GM23338 (cell line): ENCODE results near the gene CDH15. TPM values are rescaled to one million over a fixed set of nuclear protein-coding genes. Genes with fewer than 3 reads are reported as not detected.

Experiments
- ATAC-seq: fragments of 200-7000 bp; cut with Tn5 transposase; 3 replicates; pipeline ENCODE4 v1.9.1; 2020
- DNase-seq: peaks from one replicate; pipeline ENCODE4 v3.0.0-alpha.2; 2015; ENCODE audit warnings: low spot score
- H2AFZ ChIP-seq: fragments of 200-600 bp; sonication (generic); 2 replicates; pipeline ENCODE4 v1.8.0; 2016; ENCODE audit warnings: antibody characterized with exemption, mild to moderate bottlenecking, moderate library complexity
- H3F3A ChIP-seq: fragments of 200-600 bp; sonication (generic); replicated peaks from 2 replicates; pipeline ENCODE4 v1.8.0; 2017; ENCODE audit warnings: antibody characterized with exemption, mixed run types, low read depth
- H3K27ac ChIP-seq: fragments of 200-600 bp; sonication (generic); 2 replicates; pipeline ENCODE4 v1.6.1; 2016; ENCODE audit warnings: low read depth
- H3K27me3 ChIP-seq: fragments of 200-600 bp; sonication (generic); 2 replicates; pipeline ENCODE4 v1.8.0; 2016; ENCODE audit warnings: mild to moderate bottlenecking, mixed run types, moderate library complexity; ENCODE audit not compliant: insufficient read depth
- H3K36me3 ChIP-seq: fragments of 200-600 bp; sonication (generic); 2 replicates; pipeline ENCODE4 v1.8.0; 2016; ENCODE audit warnings: mild to moderate bottlenecking; ENCODE audit not compliant: insufficient read depth
- H3K4me1 ChIP-seq: fragments of 200-600 bp; sonication (generic); 2 replicates; pipeline ENCODE4 v1.8.0; 2016; ENCODE audit warnings: mild to moderate bottlenecking, moderate library complexity; ENCODE audit not compliant: insufficient read depth
- H3K4me2 ChIP-seq: fragments of 200-600 bp; sonication (generic); 2 replicates; pipeline ENCODE4 v1.7.1; 2017; ENCODE audit warnings: mixed run types
- H3K4me3 ChIP-seq: fragments of 200-600 bp; sonication (generic); 2 replicates; pipeline ENCODE4 v1.6.1; 2016; ENCODE audit warnings: mixed run types
- H3K79me2 ChIP-seq: fragments of 200-600 bp; sonication (generic); replicated peaks from 2 replicates; pipeline ENCODE4 v1.8.0; 2017; ENCODE audit warnings: mild to moderate bottlenecking; ENCODE audit not compliant: insufficient read depth
- H3K9me2 ChIP-seq: fragments of 200-600 bp; sonication (generic); 2 replicates; pipeline ENCODE4 v1.8.0; 2017; ENCODE audit not compliant: insufficient read depth
- H4K20me1 ChIP-seq: fragments of 200-600 bp; sonication (generic); replicated peaks from 2 replicates; pipeline ENCODE4 v1.8.0; 2017; ENCODE audit warnings: mild to moderate bottlenecking; ENCODE audit not compliant: insufficient read depth
- H3K27ac Mint-ChIP-seq: 2 replicates; pipeline ENCODE4 v1.8.0; 2020; ENCODE audit warnings: inconsistent platforms, mild to moderate bottlenecking, moderate library complexity, mixed read lengths
- H3K27me3 Mint-ChIP-seq: 3 replicates; pipeline ENCODE4 v1.8.0; 2022; ENCODE audit warnings: low read depth, mild to moderate bottlenecking, moderate library complexity, mixed read lengths, inconsistent platforms; ENCODE audit not compliant: insufficient read depth, poor library complexity
- H3K36me3 Mint-ChIP-seq: 3 replicates; pipeline ENCODE4 v1.8.0; 2021; ENCODE audit warnings: low read depth, mild to moderate bottlenecking, inconsistent platforms, moderate library complexity, mixed read lengths
- H3K4me1 Mint-ChIP-seq: 3 replicates; pipeline ENCODE4 v1.8.0; 2020; ENCODE audit warnings: mild to moderate bottlenecking, inconsistent platforms, mixed read lengths
- H3K4me3 Mint-ChIP-seq: 3 replicates; pipeline ENCODE4 v1.8.0; 2021; ENCODE audit warnings: moderate library complexity, mild to moderate bottlenecking, inconsistent platforms, mixed read lengths
- H3K9me3 Mint-ChIP-seq: 3 replicates; pipeline ENCODE4 v1.8.0; 2020; ENCODE audit warnings: moderate library complexity, mild to moderate bottlenecking, inconsistent platforms, mixed read lengths
- CREB1 ChIP-seq: fragments of 250-450 bp; sonication (Bioruptor Pico); IDR thresholded peaks from 2 replicates; pipeline ENCODE4 v1.5.0; 2020; ENCODE audit warnings: low read depth, mild to moderate bottlenecking, moderate library complexity
- CTCF ChIP-seq, 2 experiments: fragments of 200-600 bp in 1 of 2; sonication (generic) in 1 of 2; conservative IDR thresholded peaks; 2 replicates each; pipeline versions ENCODE4 v1.5.1 to v1.6.1; 2016 to 2017; ENCODE audit warnings: antibody characterized with exemption in 2 of 2, low read depth in 2 of 2, mild to moderate bottlenecking in 2 of 2, moderate library complexity in 1 of 2
- EZH2 ChIP-seq: fragments of 200-600 bp; sonication (generic); IDR thresholded peaks from one replicate; pipeline ENCODE4 v1.8.0; 2017; ENCODE audit warnings: antibody characterized with exemption, mild to moderate bottlenecking, low read depth; ENCODE audit not compliant: unreplicated experiment
- EZH2phosphoT487 ChIP-seq: fragments of 200-600 bp; sonication (generic); IDR thresholded peaks from one replicate; pipeline ENCODE4 v1.8.1; 2018; ENCODE audit warnings: antibody characterized with exemption; ENCODE audit not compliant: unreplicated experiment
- JUNB ChIP-seq: IDR thresholded peaks from one replicate; pipeline ENCODE4 v1.6.1; 2016; ENCODE audit warnings: antibody characterized with exemption; ENCODE audit not compliant: unreplicated experiment
- NANOG ChIP-seq: IDR thresholded peaks from 2 replicates; pipeline ENCODE4 v1.6.1; 2016; ENCODE audit warnings: antibody characterized with exemption, borderline replicate concordance
- STAT1 ChIP-seq: IDR thresholded peaks from one replicate; pipeline ENCODE4 v1.6.1; 2016; ENCODE audit warnings: antibody characterized with exemption; ENCODE audit not compliant: unreplicated experiment
- ZNF114 ChIP-seq: fragments of 250-450 bp; sonication (Bioruptor Pico); IDR thresholded peaks from 2 replicates; pipeline ENCODE4 v1.5.0; 2020; ENCODE audit warnings: mild to moderate bottlenecking, moderate library complexity
- polyA plus RNA-seq: library from polyadenylated mRNA; unstranded; fragments of >200 nt; fragmentation: Nextera tagmentation; extraction: Ambion mirVana; gene quantifications from 2 replicates; pipeline ENCODE4 v1.2.1, GENCODE V29; 2016
- total RNA-seq: library from RNA; depleted of rRNA; stranded (reverse); fragments of >200 nt; shearing (Covaris generic); gene quantifications from 2 replicates; pipeline ENCODE4 v1.2.3, GENCODE V29; 2014
- TF ChIP-seq, protein P1 (sequence below): IDR thresholded peaks from 2 replicates; pipeline ENCODE4 v1.6.1; 2016; ENCODE audit warnings: antibody characterized with exemption
- TF ChIP-seq, protein P2 (sequence below): IDR thresholded peaks from one replicate; pipeline ENCODE4 v1.6.1; 2018; ENCODE audit warnings: antibody characterized with exemption; ENCODE audit not compliant: unreplicated experiment

The CDH15 gene
- total and polyA plus RNA-seq, 2 experiments from 2014 or later: 0.61 to 1.0 TPM

DNA sequence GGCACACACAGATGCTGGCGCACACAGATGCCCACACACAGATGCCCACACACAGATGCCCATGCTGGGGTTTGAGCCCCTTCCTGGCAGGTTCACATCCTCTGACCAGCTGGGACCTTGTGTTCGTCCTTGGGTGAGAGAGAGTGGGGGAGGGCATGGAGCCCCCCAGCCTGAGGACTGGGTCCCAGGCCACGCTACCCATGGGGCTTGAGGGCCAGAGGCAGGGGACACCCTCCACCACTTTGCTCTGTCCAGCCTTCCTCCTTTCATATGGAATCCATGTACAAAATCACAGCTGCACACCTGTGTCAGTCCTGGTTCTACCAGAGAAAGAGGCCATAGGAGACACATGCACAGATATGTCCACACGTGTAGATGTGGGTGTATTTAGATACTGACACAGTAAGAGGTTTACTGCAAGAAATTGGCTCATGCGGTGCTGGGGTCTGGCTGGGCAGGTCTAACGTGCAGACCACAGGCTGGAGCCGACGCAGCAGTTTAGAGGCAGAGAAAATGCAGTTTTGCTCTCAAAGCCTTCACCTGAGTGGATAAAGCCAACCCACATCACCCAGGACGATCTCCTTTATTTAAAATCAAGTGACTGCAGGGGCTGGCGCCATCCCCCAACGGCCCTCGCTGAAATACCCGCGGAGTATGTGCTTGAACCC, 17.9 kb downstream of the CDH15 start (continued):
- TF ChIP-seq, protein P1, sequence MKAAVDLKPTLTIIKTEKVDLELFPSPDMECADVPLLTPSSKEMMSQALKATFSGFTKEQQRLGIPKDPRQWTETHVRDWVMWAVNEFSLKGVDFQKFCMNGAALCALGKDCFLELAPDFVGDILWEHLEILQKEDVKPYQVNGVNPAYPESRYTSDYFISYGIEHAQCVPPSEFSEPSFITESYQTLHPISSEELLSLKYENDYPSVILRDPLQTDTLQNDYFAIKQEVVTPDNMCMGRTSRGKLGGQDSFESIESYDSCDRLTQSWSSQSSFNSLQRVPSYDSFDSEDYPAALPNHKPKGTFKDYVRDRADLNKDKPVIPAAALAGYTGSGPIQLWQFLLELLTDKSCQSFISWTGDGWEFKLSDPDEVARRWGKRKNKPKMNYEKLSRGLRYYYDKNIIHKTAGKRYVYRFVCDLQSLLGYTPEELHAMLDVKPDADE: no peak
- TF ChIP-seq CTCF (conservative IDR thresholded peaks at IDR 0.05; ENCODE audit: low read depth in 2 of 2) (no peak), EZH2phosphoT487 (no peak), EZH2 (no peak), JUNB (no peak), NANOG (no peak)
- TF ChIP-seq, protein P2, sequence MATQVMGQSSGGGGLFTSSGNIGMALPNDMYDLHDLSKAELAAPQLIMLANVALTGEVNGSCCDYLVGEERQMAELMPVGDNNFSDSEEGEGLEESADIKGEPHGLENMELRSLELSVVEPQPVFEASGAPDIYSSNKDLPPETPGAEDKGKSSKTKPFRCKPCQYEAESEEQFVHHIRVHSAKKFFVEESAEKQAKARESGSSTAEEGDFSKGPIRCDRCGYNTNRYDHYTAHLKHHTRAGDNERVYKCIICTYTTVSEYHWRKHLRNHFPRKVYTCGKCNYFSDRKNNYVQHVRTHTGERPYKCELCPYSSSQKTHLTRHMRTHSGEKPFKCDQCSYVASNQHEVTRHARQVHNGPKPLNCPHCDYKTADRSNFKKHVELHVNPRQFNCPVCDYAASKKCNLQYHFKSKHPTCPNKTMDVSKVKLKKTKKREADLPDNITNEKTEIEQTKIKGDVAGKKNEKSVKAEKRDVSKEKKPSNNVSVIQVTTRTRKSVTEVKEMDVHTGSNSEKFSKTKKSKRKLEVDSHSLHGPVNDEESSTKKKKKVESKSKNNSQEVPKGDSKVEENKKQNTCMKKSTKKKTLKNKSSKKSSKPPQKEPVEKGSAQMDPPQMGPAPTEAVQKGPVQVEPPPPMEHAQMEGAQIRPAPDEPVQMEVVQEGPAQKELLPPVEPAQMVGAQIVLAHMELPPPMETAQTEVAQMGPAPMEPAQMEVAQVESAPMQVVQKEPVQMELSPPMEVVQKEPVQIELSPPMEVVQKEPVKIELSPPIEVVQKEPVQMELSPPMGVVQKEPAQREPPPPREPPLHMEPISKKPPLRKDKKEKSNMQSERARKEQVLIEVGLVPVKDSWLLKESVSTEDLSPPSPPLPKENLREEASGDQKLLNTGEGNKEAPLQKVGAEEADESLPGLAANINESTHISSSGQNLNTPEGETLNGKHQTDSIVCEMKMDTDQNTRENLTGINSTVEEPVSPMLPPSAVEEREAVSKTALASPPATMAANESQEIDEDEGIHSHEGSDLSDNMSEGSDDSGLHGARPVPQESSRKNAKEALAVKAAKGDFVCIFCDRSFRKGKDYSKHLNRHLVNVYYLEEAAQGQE: no peak

DNA sequence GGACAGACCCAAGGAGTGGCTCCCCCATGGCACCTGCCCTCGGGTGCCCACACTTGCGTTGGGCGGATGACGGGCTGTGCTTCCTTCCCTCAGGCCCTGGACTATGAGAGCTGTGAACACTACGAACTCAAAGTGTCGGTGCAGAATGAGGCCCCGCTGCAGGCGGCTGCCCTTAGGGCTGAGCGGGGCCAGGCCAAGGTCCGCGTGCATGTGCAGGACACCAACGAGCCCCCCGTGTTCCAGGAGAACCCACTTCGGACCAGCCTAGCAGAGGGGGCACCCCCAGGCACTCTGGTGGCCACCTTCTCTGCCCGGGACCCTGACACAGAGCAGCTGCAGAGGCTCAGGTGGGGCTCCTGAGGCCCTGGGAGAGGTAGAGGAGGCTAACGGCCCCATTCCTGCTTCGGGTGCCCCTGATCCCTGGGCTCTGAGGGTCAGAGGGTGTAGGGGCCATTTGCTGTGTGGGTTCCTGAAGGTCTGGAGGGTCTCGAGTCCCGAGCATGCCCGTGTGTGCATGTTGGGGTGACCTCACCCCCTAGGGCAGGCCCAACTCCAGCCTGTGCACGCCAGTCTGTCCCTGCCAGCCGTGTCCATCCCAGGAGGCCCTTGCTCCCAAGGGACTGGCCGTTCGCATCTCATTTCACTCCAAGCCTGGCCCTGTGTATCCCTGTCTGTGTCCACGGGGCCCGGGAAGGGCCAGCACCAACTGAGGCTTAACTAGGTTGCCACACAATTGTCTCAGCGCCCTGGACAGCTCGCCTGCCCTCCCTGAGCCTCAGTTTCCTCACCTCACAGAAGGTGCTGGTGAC, 18.8 kb downstream of the CDH15 start:
- no peak overlapping the region for H3K4me2 ChIP-seq
- no peaks in the 10 kb centered on the region for H3K4me1 ChIP-seq
- Mint-ChIP-seq H3K27me3 (peaks cover 16% of the 10 kb centered on the region), H3K4me1 (no peaks in the 10 kb centered on the region), H3K4me3 (no peak overlapping the region; the same call in 1 of the 3 replicates), H3K9me3 (peaks cover 8% of the 10 kb centered on the region; the same call in 2 of the 3 replicates), H3K27ac (no peak overlapping the region), H3K36me3 (no peaks in the 10 kb centered on the region)
- no peak for DNase-seq
- no peaks in the 10 kb centered on the region for H3K9me2 ChIP-seq
- no peak overlapping the region for H3K4me3 ChIP-seq
- no peak overlapping the region for H3K27ac ChIP-seq
- no peaks in the 10 kb centered on the region for H3K36me3 ChIP-seq
- H3K79me2 ChIP-seq: no peaks in the 10 kb centered on the region
- H4K20me1 ChIP-seq: no peaks in the 10 kb centered on the region
- no peaks in the 10 kb centered on the region for H3K27me3 ChIP-seq
- no peaks in the 10 kb centered on the region for H3F3A ChIP-seq
- no peak for ATAC-seq
- H2AFZ ChIP-seq: no peak overlapping the region
- TF ChIP-seq, protein P1: no peak
- no peak for TF ChIP-seq CREB1
- no peak for TF ChIP-seq EZH2phosphoT487
- TF ChIP-seq EZH2: no peak
- no peak for TF ChIP-seq ZNF114 (CRISPR knock-in tag)
- no peak for TF ChIP-seq NANOG
- no peak for TF ChIP-seq STAT1
- TF ChIP-seq, protein P2: no peak
